Myometrial cell (primary cell): ENCODE results near the gene TAF11. TPM values are rescaled to one million over a fixed set of nuclear protein-coding genes. Genes with fewer than 3 reads are reported as not detected.

ENCODE experiments used
- total RNA-seq: library from RNA; depleted of rRNA; stranded (reverse); fragments of >200 nt; gene quantifications from 2 replicates; pipeline ENCODE4 v1.2.3, GENCODE V29; 2015

The TAF11 gene
- total RNA-seq: 20.8 and 24.1 TPM in 2 replicates

GRCh38 chr6:34887753-34888513, at the start of gene TAF11:
TSS of gene TAF11 (minus strand) at chr6:34888042. CDS start at chr6:34887957, 85 bp downstream.

GRCh38 chr6:34888874-34889555, 1.2 kb upstream of the TAF11 start, which contains the start of gene ANKS1A:
TSS of gene ANKS1A (plus strand) at chr6:34889255. CDS start at chr6:34889403, 148 bp downstream.

Other genes with a start within 250 kb of the TAF11 start
- 36.3 and 40.8 TPM in 2 replicates for gene ILRUN, start 191.3 kb downstream of the TAF11 start, total RNA-seq
- 113 and 118 TPM in 2 replicates for gene SNRPC, start 130.5 kb downstream of the TAF11 start, total RNA-seq
- 6.0 and 7.2 TPM in 2 replicates for gene BLTP3A, start 96.0 kb downstream of the TAF11 start, total RNA-seq
- gene ANKS1A, start 1.2 kb upstream of the TAF11 start, total RNA-seq: 6.4 and 6.9 TPM in 2 replicates